Mesendoderm (in vitro differentiated cells): ENCODE data around the gene ZBTB39.

Experiments
- DNase-seq: peaks from one replicate; pipeline ENCODE4 v3.0.0; 2013
- H2AK5ac ChIP-seq: 2 replicates; pipeline ENCODE4 v1.6.1; 2013; ENCODE audit warnings: low read length, inconsistent platforms
- H2BK120ac ChIP-seq: 2 replicates; pipeline ENCODE4 v1.6.1; 2013; ENCODE audit warnings: low read depth, mild to moderate bottlenecking, low read length, moderate library complexity, mixed read lengths
- H2BK15ac ChIP-seq: replicated peaks from 2 replicates; pipeline ENCODE4 v1.6.1; 2013; ENCODE audit warnings: low read depth, mild to moderate bottlenecking, moderate library complexity
- H2BK5ac ChIP-seq: 2 replicates; pipeline ENCODE4 v1.6.1; 2013; ENCODE audit warnings: low read length, inconsistent platforms
- H3K18ac ChIP-seq: 2 replicates; pipeline ENCODE4 v1.6.1; 2013; ENCODE audit warnings: mild to moderate bottlenecking, low read length, mixed read lengths
- H3K23ac ChIP-seq: one replicate; pipeline ENCODE4 v1.6.1; 2013; ENCODE audit warnings: low read length
- H3K27ac ChIP-seq: 2 replicates; pipeline ENCODE4 v1.5.1; 2013; ENCODE audit warnings: low read depth, mild to moderate bottlenecking, inconsistent platforms, low read length, moderate library complexity
- H3K27me3 ChIP-seq: 2 replicates; pipeline ENCODE4 v1.6.1; 2013; ENCODE audit warnings: low read length, control low read depth, mild to moderate bottlenecking, inconsistent platforms; ENCODE audit not compliant: insufficient read depth, poor library complexity
- H3K36me3 ChIP-seq: 2 replicates; pipeline ENCODE4 v1.6.1; 2013; ENCODE audit warnings: low read length, inconsistent platforms; ENCODE audit not compliant: control insufficient read depth, insufficient read depth
- H3K4ac ChIP-seq: one replicate; pipeline ENCODE4 v1.6.1; 2013; ENCODE audit warnings: low read depth, mild to moderate bottlenecking, low read length, moderate library complexity
- H3K4me1 ChIP-seq: 2 replicates; pipeline ENCODE4 v1.6.1; 2013; ENCODE audit warnings: low read depth, low read length, inconsistent platforms; ENCODE audit not compliant: control insufficient read depth
- H3K4me2 ChIP-seq: 2 replicates; pipeline ENCODE4 v1.6.1; 2013; ENCODE audit warnings: low read length
- H3K4me3 ChIP-seq: 2 replicates; pipeline ENCODE4 v1.5.1; 2013; ENCODE audit warnings: mild to moderate bottlenecking, low read length
- H3K56ac ChIP-seq: one replicate; pipeline ENCODE4 v1.6.1; 2013; ENCODE audit warnings: low read length
- H3K79me1 ChIP-seq: 2 replicates; pipeline ENCODE4 v1.6.1; 2013; ENCODE audit warnings: low read length, inconsistent platforms
- H3K79me2 ChIP-seq: 2 replicates; pipeline ENCODE4 v1.6.1; 2013; ENCODE audit warnings: mild to moderate bottlenecking, low read length; ENCODE audit not compliant: control insufficient read depth, insufficient read depth
- H3K9ac ChIP-seq: 2 replicates; pipeline ENCODE4 v1.6.1; 2013; ENCODE audit warnings: low read length, inconsistent platforms
- H4K5ac ChIP-seq: one replicate; pipeline ENCODE4 v1.6.1; 2013; ENCODE audit warnings: low read length
- H4K8ac ChIP-seq: one replicate; pipeline ENCODE4 v1.6.1; 2013; ENCODE audit warnings: low read depth, mild to moderate bottlenecking, control low read depth, low read length, moderate library complexity
- WGBS: extraction: QIAGEN DNeasy Blood & Tissue Kit; methylation state at CpG from one replicate; pipeline ENCODE4 v1.1.7; 2013; ENCODE audit warnings: low lambda C conversion rate, missing lambda C conversion rate; ENCODE audit not compliant: insufficient coverage; ENCODE audit errors: extremely low coverage; 5-methylcytosine and 5-hydroxymethylcytosine counted together

ZBTB39 gene

GRCh38 chr12:56996793-56997545 lies 9.4 kb downstream of the ZBTB39 start:
- Histone ChIP-seq H2AK5ac (no peak overlapping the region), H3K79me1 (peaks cover 15% of the 10 kb centered on the region), H3K18ac (no peak overlapping the region), H2BK15ac (no peak overlapping the region), H3K23ac (no peak overlapping the region), H3K56ac (no peak overlapping the region), H4K8ac (no peak overlapping the region), H3K27ac (no peak overlapping the region), H3K4me2 (no peak overlapping the region), H3K4me1 (no peaks in the 10 kb centered on the region), H2BK120ac (no peak overlapping the region), H2BK5ac (no peak overlapping the region), H3K4ac (no peak overlapping the region), H3K4me3 (no peak overlapping the region), H3K79me2 (peaks cover 10% of the 10 kb centered on the region), H4K5ac (no peak overlapping the region), H3K36me3 (no peaks in the 10 kb centered on the region), H3K9ac (no peak overlapping the region), H3K27me3 (no peaks in the 10 kb centered on the region)
- DNase-seq, result no peak
- WGBS, result no CpG with 5 or more reads among the region's 12 CpGs

- H3K4me1 ChIP-seq, result no peaks in the 10 kb centered on the region
- H2BK15ac ChIP-seq, result no peak overlapping the region
- no peak overlapping the region for H4K5ac ChIP-seq
- H3K79me2 ChIP-seq, result peaks cover 9% of the 10 kb centered on the region
- no peak for DNase-seq
- no peak overlapping the region for H3K56ac ChIP-seq
- H3K9ac ChIP-seq, result no peak overlapping the region
- H2AK5ac ChIP-seq, result no peak overlapping the region
- no peak overlapping the region for H3K4me3 ChIP-seq
- no peak overlapping the region for H4K8ac ChIP-seq
- no peak overlapping the region for H3K4me2 ChIP-seq
- H3K27ac ChIP-seq, result no peak overlapping the region
- H2BK120ac ChIP-seq, result no peak overlapping the region
- no peak overlapping the region for H3K23ac ChIP-seq
- no peak overlapping the region for H3K18ac ChIP-seq
- H3K27me3 ChIP-seq, result no peaks in the 10 kb centered on the region
- no peak overlapping the region for H2BK5ac ChIP-seq
- H3K36me3 ChIP-seq, result no peaks in the 10 kb centered on the region
- no CpG with 5 or more reads among the region's 11 CpGs for WGBS
- peaks cover 13% of the 10 kb centered on the region for H3K79me1 ChIP-seq
- no peak overlapping the region for H3K4ac ChIP-seq
Observed at GRCh38 chr12:56995930-56996496, 10.3 kb downstream of the ZBTB39 start.

GRCh38 chr12:56995201-56995929 lies 11.0 kb downstream of the ZBTB39 start:
- Histone ChIP-seq H2BK5ac (no peak overlapping the region), H3K4me2 (no peak overlapping the region), H2BK120ac (no peak overlapping the region), H4K8ac (no peak overlapping the region), H3K4me1 (no peaks in the 10 kb centered on the region), H2AK5ac (no peak overlapping the region), H3K9ac (no peak overlapping the region), H3K27me3 (no peaks in the 10 kb centered on the region), H3K79me1 (peaks cover 6% of the 10 kb centered on the region), H3K79me2 (peaks cover 3% of the 10 kb centered on the region), H3K36me3 (no peaks in the 10 kb centered on the region), H3K18ac (no peak overlapping the region), H4K5ac (no peak overlapping the region), H3K4ac (no peak overlapping the region), H3K4me3 (no peak overlapping the region), H3K23ac (no peak overlapping the region), H2BK15ac (no peak overlapping the region), H3K56ac (no peak overlapping the region), H3K27ac (no peak overlapping the region)
- WGBS, result no CpG with 5 or more reads among the region's 26 CpGs
- no peak for DNase-seq

- no peak overlapping the region for H3K27ac ChIP-seq
- WGBS, result no CpG with 5 or more reads among the region's 10 CpGs
Observed at GRCh38 chr12:56994231-56994746, 12.1 kb downstream of the ZBTB39 start.

GRCh38 chr12:56993346-56993745 lies 13.0 kb downstream of the ZBTB39 start:
- no peak overlapping the region for H4K5ac ChIP-seq
- H3K56ac ChIP-seq, result no peak overlapping the region
- DNase-seq, result no peak
- no peak overlapping the region for H3K27ac ChIP-seq
- no peak overlapping the region for H2AK5ac ChIP-seq
- H3K4me3 ChIP-seq, result no peak overlapping the region
- H2BK5ac ChIP-seq, result no peak overlapping the region
- no peak overlapping the region for H3K9ac ChIP-seq
- H4K8ac ChIP-seq, result no peak overlapping the region
- H3K18ac ChIP-seq, result no peak overlapping the region
- WGBS, result no CpG with 5 or more reads among the region's 10 CpGs
- H3K23ac ChIP-seq, result no peak overlapping the region
- peaks cover 7% of the 10 kb centered on the region for H3K4me1 ChIP-seq
- H3K79me2 ChIP-seq, result no peaks in the 10 kb centered on the region
- H3K4ac ChIP-seq, result no peak overlapping the region
- no peak overlapping the region for H2BK15ac ChIP-seq
- no peak overlapping the region for H3K4me2 ChIP-seq
- no peaks in the 10 kb centered on the region for H3K27me3 ChIP-seq
- H3K79me1 ChIP-seq, result no peaks in the 10 kb centered on the region
- H2BK120ac ChIP-seq, result no peak overlapping the region
- H3K36me3 ChIP-seq, result no peaks in the 10 kb centered on the region

More at GRCh38 chr12:56994231-56994746, 12.1 kb downstream of the ZBTB39 start:
- H2AK5ac ChIP-seq, result no peak overlapping the region
- H3K23ac ChIP-seq, result no peak overlapping the region
- H3K4me2 ChIP-seq, result no peak overlapping the region
- H2BK15ac ChIP-seq, result no peak overlapping the region
- H2BK120ac ChIP-seq, result no peak overlapping the region
- DNase-seq, result no peak
- no peak overlapping the region for H3K4me3 ChIP-seq
- no peaks in the 10 kb centered on the region for H3K27me3 ChIP-seq
- no peak overlapping the region for H4K5ac ChIP-seq
- H3K56ac ChIP-seq, result no peak overlapping the region
- H3K79me1 ChIP-seq, result no peaks in the 10 kb centered on the region
- no peak overlapping the region for H3K18ac ChIP-seq
- H3K9ac ChIP-seq, result no peak overlapping the region
- H3K36me3 ChIP-seq, result no peaks in the 10 kb centered on the region
- H2BK5ac ChIP-seq, result no peak overlapping the region
- no peak overlapping the region for H3K4ac ChIP-seq
- no peaks in the 10 kb centered on the region for H3K4me1 ChIP-seq
- H3K79me2 ChIP-seq, result no peaks in the 10 kb centered on the region
- H4K8ac ChIP-seq, result no peak overlapping the region
